HG03442 (cell line): ENCODE results near the gene DLX3.

Experiments
- ATAC-seq: cut with Tn5 transposase; IDR thresholded peaks from one replicate; pipeline ENCODE4 v1.9.1; 2021; ENCODE audit warnings: mild to moderate bottlenecking, moderate library complexity; ENCODE audit not compliant: unreplicated experiment

Gene DLX3

GRCh38 chr17:49959183-49959935 is 35.7 kb downstream of the DLX3 start:
- no peak for ATAC-seq

DNA sequence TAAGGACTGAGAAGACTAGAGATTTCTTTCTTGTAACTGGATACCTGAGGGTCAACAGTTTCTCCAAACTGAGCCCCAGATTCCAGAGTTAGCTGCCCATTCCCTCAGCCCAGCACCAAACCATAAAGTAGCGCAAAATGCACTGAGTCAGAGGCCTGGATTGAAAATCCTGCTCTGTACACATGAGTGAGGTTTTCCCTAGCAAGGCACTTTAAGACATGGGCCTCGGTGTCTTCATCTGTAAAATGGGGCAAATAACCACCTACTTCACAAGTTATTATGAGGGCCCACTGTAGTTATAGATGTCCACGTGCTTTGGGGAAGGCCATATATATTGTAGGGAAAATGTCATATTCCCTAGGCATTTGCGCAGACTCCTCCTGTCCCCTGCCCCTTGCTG is 36.3 kb downstream of the DLX3 start:
- no peak for ATAC-seq

DNA sequence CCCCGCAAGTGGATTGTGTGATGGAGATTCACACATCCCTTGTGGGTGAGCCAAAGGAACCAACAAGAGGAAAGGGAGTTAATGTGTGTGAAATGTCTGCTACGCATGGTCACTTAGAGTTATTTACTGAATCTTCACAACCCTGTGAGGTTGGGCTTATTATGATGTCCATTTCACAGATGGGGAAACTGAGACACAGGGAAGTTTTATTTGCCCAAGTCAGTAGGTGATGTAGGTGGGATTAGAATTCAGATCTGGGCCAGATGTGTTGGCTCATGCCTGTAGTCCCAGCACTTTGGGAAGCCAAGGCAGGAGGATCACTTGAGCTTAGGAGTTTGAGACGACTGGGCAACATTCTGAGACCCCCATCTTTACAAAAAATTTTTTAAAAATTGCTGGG is 37.7 kb downstream of the DLX3 start:
- ATAC-seq = no peak

GRCh38 chr17:49956780-49957179 is 38.2 kb downstream of the DLX3 start:
- no peak for ATAC-seq

- no peak for ATAC-seq
Measured at GRCh38 chr17:49955157-49955556, 39.9 kb downstream of the DLX3 start.

- ATAC-seq = no peak
Measured at GRCh38 chr17:49952912-49953497, 42.0 kb downstream of the DLX3 start.

DNA sequence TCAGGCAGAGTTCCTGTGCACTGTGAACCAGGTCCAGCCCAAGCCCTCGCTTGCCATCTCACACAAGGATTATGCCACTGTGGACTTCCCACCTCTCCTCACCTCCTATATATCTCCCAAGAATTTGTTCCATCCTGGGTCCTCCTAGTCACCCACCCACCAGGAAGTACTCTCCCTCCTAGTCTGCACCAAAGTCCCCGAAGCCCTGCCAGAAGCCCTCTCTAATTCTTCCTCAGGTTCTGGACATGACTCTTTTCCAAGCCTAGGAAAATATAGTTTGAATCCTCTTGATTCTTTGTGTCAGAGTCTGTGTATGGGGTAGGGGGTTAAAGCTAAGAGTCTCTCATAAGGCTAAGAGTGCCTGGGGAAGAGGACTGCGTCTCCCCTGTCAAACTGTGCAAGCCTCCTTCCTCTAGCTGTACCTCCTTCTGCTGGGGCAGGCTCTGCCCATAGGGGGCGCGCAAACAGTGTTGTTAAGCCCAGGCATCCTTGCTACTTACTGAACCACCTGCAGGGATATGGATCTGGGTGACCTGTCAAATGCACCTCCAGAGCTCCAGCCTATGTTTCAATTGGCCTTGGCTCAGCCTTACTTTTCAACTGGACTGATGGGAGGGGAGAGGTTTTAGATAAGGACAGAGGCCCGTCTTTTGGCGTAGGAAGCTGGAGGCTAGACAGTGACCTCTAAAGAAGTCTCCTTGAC is 42.7 kb downstream of the DLX3 start:
- no peak for ATAC-seq

GRCh38 chr17:49951362-49952082 is 43.5 kb downstream of the DLX3 start:
- no peak for ATAC-seq

- ATAC-seq = no peak
Measured at GRCh38 chr17:49949634-49950033, 45.4 kb downstream of the DLX3 start.

DNA sequence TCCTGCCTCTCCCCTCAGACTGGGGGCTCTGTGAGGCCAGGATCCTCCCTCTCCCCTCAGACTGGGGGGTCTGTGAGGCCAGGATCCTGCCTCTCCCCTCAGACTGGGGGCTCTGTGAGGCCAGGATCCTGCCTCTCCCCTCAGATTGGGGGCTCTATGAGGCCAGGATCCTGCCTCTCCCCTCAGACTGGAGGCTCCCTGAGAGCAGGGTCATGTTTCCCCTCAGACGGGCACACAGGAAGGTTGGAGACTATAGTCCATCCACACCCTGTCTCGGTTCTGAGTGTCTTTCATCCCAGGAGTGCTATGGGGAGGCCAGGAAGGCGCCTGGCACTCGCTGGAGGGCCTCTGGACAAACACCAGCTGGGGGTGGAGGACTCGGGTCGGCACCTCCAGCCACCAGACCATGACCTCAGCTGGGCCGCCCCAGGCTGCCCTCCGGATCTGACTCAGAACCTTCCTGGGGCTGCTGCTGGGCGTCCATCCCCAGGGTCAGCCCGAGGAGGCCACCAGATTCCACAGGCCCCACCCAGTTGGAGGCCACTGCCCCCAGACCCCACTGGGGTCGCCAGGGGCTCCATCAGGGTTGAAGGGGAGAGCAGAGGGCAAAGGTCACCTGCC is 48.0 kb downstream of the DLX3 start:
- ATAC-seq = no peak

DNA sequence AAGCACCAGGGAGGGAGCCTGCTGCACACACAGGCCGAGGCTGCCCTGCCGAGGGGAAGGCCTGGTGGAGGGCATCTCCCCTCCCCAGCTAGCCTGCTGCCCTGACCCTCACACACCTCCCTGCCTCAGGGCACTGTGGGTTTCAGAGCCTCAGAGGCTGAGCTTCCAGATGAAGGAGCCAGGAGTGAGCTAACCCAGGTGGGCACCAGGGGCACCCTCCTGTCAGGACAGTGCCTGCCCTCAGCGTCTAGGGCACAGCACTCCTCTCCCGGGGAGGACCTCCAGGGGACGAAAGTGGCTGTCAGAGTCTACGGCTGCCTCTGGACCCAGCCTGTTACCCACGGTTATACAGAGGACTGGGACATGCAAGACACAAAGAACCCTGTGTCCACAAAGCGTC is 48.8 kb downstream of the DLX3 start:
- ATAC-seq = no peak

- ATAC-seq = no peak
Measured at GRCh38 chr17:49944273-49944870, 50.7 kb downstream of the DLX3 start.

DNA sequence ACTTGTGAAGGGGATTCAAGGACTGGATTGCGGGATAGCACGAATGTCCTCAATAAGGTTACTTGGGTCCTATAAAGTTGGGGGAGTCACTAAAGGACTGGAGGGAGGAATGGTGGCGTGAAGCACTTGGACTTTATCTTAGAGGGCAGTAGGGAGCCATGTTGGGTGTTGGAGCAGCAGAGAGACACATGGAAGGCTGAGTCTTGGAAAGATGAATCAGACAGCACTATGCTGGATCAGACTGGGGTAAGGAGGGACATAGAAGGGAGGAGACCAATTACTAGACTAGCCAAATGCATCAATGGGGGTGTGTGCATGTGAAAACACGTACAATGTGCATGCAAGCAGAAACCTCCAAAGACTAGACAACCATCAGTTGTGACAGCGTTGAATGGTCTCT is 52.1 kb downstream of the DLX3 start:
- ATAC-seq = no peak

DNA sequence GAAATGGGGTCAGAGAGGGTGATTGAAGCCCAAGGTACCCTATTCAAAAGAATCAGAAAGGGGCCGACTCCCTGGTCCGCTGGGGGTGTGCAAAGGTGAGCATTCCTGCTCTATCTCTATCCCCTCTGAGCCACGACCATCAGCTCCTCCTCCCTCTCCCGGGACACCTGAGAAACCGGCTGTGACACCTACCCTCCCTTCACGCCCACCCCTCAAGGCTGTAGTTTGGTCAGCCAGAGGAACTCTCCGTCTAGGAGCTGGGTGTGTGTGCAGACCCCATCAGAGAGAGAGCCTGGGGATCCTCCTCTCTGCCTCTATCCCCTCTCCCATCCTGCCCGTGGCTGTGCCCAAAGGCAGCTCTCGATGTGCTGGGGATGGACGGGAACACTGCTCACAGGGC is 53.6 kb downstream of the DLX3 start:
- no peak for ATAC-seq
